GM10266 (cell line): Measurements from ENCODE around the gene LAMA4.

Source experiments
- DNase-seq: peaks from one replicate; pipeline ENCODE4 v3.0.0; 2012; ENCODE audit errors: extremely low spot score
- CTCF ChIP-seq: IDR thresholded peaks from 2 replicates; pipeline ENCODE4 v1.5.1; 2012; ENCODE audit warnings: mild to moderate bottlenecking, low read depth; ENCODE audit not compliant: control insufficient read depth, insufficient read depth; ENCODE audit errors: missing control alignments

LAMA4 gene

GRCh38 chr6:112249489-112249888 is 4.9 kb downstream of the LAMA4 start:
- DNase-seq: no peak
- TF ChIP-seq CTCF: no peak

GRCh38 chr6:112247275-112247674 is 7.1 kb downstream of the LAMA4 start:
- TF ChIP-seq CTCF: no peak
- no peak for DNase-seq

GRCh38 chr6:112245511-112246203 is 8.7 kb downstream of the LAMA4 start:
- no peak for TF ChIP-seq CTCF
- no peak for DNase-seq

- TF ChIP-seq CTCF: no peak
- DNase-seq: no peak
Measured at GRCh38 chr6:112243861-112244827, 10.2 kb downstream of the LAMA4 start.

GRCh38 chr6:112241820-112242429 is 12.4 kb downstream of the LAMA4 start:
- TF ChIP-seq CTCF: no peak
- DNase-seq: no peak

GRCh38 chr6:112237595-112237994 is 16.8 kb downstream of the LAMA4 start:
- no peak for DNase-seq
- no peak for TF ChIP-seq CTCF
